ENCODE data around the gene NDUFS2.
"Not testable (repeated sequence)": the region's sequence is repeated elsewhere in the genome, so short reads cannot be mapped to it uniquely, and the experiment has no call there.

NDUFS2 gene

DNA sequence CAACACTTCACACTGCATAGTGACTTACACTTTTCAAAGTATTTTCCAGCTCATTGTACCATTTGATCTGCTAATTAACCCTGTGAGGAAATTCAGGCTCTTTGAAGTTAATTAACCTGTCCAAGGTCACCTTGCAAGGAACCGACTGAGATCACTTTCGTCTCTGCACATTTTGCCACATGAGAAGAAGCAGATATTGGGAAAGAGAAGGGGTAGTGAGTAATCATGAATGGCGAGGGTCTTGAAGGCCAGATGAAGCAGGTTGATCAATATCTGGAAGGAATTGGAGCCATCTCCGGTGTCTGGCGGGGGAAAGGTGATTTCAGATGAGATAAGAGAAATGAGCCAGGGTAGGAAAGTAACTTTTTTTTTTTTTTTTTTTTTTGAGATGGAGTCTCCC, 17.8 kb downstream of the NDUFS2 start:
- Histone ChIP-seq H3K36me3 (ENCODE audit: low read depth) (no peaks in the 10 kb centered on the region), H3K27ac (ENCODE audit: poor library complexity, severe bottlenecking) (no peak overlapping the region), H3K9me3 (ENCODE audit: severe bottlenecking) (no peaks in the 10 kb centered on the region), H3K27me3 (ENCODE audit: insufficient read depth, poor library complexity, severe bottlenecking) (no peaks in the 10 kb centered on the region), H3K4me3 (ENCODE audit: severe bottlenecking) (no peak overlapping the region), H3K4me1 (ENCODE audit: insufficient read depth, poor library complexity, severe bottlenecking) (no peaks in the 10 kb centered on the region)
- no peak for ATAC-seq (ENCODE audit: low read depth)
- DNase-seq (ENCODE audit: low spot score) = no peak
- TF ChIP-seq, protein P1, sequence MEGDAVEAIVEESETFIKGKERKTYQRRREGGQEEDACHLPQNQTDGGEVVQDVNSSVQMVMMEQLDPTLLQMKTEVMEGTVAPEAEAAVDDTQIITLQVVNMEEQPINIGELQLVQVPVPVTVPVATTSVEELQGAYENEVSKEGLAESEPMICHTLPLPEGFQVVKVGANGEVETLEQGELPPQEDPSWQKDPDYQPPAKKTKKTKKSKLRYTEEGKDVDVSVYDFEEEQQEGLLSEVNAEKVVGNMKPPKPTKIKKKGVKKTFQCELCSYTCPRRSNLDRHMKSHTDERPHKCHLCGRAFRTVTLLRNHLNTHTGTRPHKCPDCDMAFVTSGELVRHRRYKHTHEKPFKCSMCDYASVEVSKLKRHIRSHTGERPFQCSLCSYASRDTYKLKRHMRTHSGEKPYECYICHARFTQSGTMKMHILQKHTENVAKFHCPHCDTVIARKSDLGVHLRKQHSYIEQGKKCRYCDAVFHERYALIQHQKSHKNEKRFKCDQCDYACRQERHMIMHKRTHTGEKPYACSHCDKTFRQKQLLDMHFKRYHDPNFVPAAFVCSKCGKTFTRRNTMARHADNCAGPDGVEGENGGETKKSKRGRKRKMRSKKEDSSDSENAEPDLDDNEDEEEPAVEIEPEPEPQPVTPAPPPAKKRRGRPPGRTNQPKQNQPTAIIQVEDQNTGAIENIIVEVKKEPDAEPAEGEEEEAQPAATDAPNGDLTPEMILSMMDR (IDR thresholded peaks at IDR 0.05; ENCODE audit: poor library complexity, severe bottlenecking) = no peak

- H3K4me3 ChIP-seq (ENCODE audit: severe bottlenecking) = no peak overlapping the region
- peaks cover 9% of the 10 kb centered on the region for H3K4me1 ChIP-seq (ENCODE audit: insufficient read depth, poor library complexity, severe bottlenecking)
- DNase-seq (ENCODE audit: low spot score) (no peak), ATAC-seq (ENCODE audit: low read depth) (no peak)
- no peak overlapping the region for H3K27ac ChIP-seq (ENCODE audit: poor library complexity, severe bottlenecking)
- H3K36me3 ChIP-seq (ENCODE audit: low read depth) = no peaks in the 10 kb centered on the region
- H3K9me3 ChIP-seq (ENCODE audit: severe bottlenecking) = no peaks in the 10 kb centered on the region
- H3K27me3 ChIP-seq (ENCODE audit: insufficient read depth, poor library complexity, severe bottlenecking) = no peaks in the 10 kb centered on the region
- TF ChIP-seq, protein P1 (IDR thresholded peaks at IDR 0.05; ENCODE audit: poor library complexity, severe bottlenecking) = no peak
Observed at GRCh38 chr1:161222175-161223019, 20.2 kb downstream of the NDUFS2 start.

GRCh38 chr1:161223805-161224694, 21.9 kb downstream of the NDUFS2 start:
- H3K4me1 ChIP-seq (ENCODE audit: insufficient read depth, poor library complexity, severe bottlenecking) = peaks cover 13% of the 10 kb centered on the region
- no peaks in the 10 kb centered on the region for H3K27me3 ChIP-seq (ENCODE audit: insufficient read depth, poor library complexity, severe bottlenecking)
- ATAC-seq (ENCODE audit: low read depth) (no peak), DNase-seq (ENCODE audit: low spot score) (no peak)
- H3K4me3 ChIP-seq (ENCODE audit: severe bottlenecking) = no peak overlapping the region
- H3K36me3 ChIP-seq (ENCODE audit: low read depth) = peaks cover 11% of the 10 kb centered on the region
- H3K9me3 ChIP-seq (ENCODE audit: severe bottlenecking) = no peaks in the 10 kb centered on the region
- TF ChIP-seq, protein P1 (IDR thresholded peaks at IDR 0.05; ENCODE audit: poor library complexity, severe bottlenecking) = no peak
- no peak overlapping the region for H3K27ac ChIP-seq (ENCODE audit: poor library complexity, severe bottlenecking)

- ATAC-seq (ENCODE audit: low read depth) = not testable (repeated sequence)
- peaks cover 14% of the 10 kb centered on the region for H3K36me3 ChIP-seq (ENCODE audit: low read depth)
Observed at GRCh38 chr1:161224695-161225087, 22.5 kb downstream of the NDUFS2 start.

GRCh38 chr1:161225178-161225533, 23.0 kb downstream of the NDUFS2 start:
- peaks cover 13% of the 10 kb centered on the region for H3K4me1 ChIP-seq (ENCODE audit: insufficient read depth, poor library complexity, severe bottlenecking)
- DNase-seq (ENCODE audit: low spot score) (no peak), ATAC-seq (ENCODE audit: low read depth) (no peak)
- no peak overlapping the region for H3K27ac ChIP-seq (ENCODE audit: poor library complexity, severe bottlenecking)
- no peak overlapping the region for H3K4me3 ChIP-seq (ENCODE audit: severe bottlenecking)
- H3K9me3 ChIP-seq (ENCODE audit: severe bottlenecking) = no peaks in the 10 kb centered on the region
- H3K36me3 ChIP-seq (ENCODE audit: low read depth) = peaks cover 14% of the 10 kb centered on the region
- TF ChIP-seq, protein P1 (IDR thresholded peaks at IDR 0.05; ENCODE audit: poor library complexity, severe bottlenecking) = no peak
- no peaks in the 10 kb centered on the region for H3K27me3 ChIP-seq (ENCODE audit: insufficient read depth, poor library complexity, severe bottlenecking)

More at GRCh38 chr1:161224695-161225087, 22.5 kb downstream of the NDUFS2 start:
- not testable (repeated sequence) for H3K27me3 ChIP-seq (ENCODE audit: insufficient read depth, poor library complexity, severe bottlenecking); DNase-seq (ENCODE audit: low spot score); H3K9me3 ChIP-seq (ENCODE audit: severe bottlenecking); H3K4me3 ChIP-seq (ENCODE audit: severe bottlenecking); H3K27ac ChIP-seq (ENCODE audit: poor library complexity, severe bottlenecking)
- H3K4me1 ChIP-seq (ENCODE audit: insufficient read depth, poor library complexity, severe bottlenecking) = peaks cover 13% of the 10 kb centered on the region
